ENCODE data around the gene LRMDA. TPM values are rescaled to one million over a fixed set of nuclear protein-coding genes. Genes with fewer than 3 reads are reported as not detected.

LRMDA gene
- total RNA-seq, 4 donors from 2014 or later, result 2.2 to 7.8 (median 4.5) TPM

- Histone ChIP-seq H3K4me1 (no peaks in the 10 kb centered on the region), H3K36me3 (no peaks in the 10 kb centered on the region), H3K4me3 (no peak overlapping the region), H3K27ac (no peak overlapping the region), H3K27me3 (no peaks in the 10 kb centered on the region), H3K9me3 (no peaks in the 10 kb centered on the region)
- WGBS, 2 donors (ENCODE audit: low coverage in 1 of 2), result 68 to 76% methylated on average over 4 to 6 of the region's 6 CpGs
- intact Hi-C loops (cut with DNase I; ENCODE audit: low total_unique reads) (no loop called here), in situ Hi-C loops (cut with MboI; ENCODE audit: low pct_ligation_motif_present in 1 of 4, low pct_unique_long_range_greater_than_20kb in 1 of 4, low sequenced_read_pairs in 3 of 4) (no loop called here)
- TF ChIP-seq CTCF (IDR thresholded peaks at IDR 0.05) (no peak), POLR2AphosphoS5 (IDR thresholded peaks at IDR 0.05) (no peak), EP300 (IDR thresholded peaks at IDR 0.05; ENCODE audit: low read depth) (no peak), POLR2A (IDR thresholded peaks at IDR 0.05) (no peak)
- DNase-seq, result no peak
These were observed 696.7 kb downstream of the LRMDA start for GRCh38 chr10:76127984-76128589.

DNA sequence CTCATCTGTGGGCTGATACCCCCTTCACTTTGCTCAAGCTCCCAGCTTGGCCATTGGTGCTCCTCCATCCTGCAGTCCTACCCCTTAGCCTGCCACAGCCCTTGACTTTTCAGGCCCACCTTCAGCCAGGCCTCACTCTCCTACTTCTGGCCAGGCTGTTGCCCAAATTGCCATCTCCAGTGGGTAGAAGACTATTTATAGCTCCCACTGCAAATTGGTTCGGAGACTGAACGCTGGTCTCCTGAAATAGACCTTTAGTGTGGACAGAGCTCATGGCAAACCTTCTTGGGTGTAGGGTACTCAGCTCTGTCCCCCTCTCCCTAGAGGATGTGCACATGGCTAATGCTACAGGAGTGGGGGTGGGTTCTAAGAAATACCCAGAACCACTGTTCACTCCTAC lies 697.8 kb downstream of the LRMDA start:
- intact Hi-C loops (cut with DNase I; ENCODE audit: low total_unique reads), result no loop called here
- TF ChIP-seq CTCF (IDR thresholded peaks at IDR 0.05) (no peak), POLR2AphosphoS5 (IDR thresholded peaks at IDR 0.05) (no peak), POLR2A (IDR thresholded peaks at IDR 0.05) (no peak), EP300 (IDR thresholded peaks at IDR 0.05; ENCODE audit: low read depth) (no peak)
- no peaks in the 10 kb centered on the region for H3K4me1 ChIP-seq
- H3K4me3 ChIP-seq, result no peak overlapping the region
- DNase-seq, result no peak
- H3K9me3 ChIP-seq, result no peaks in the 10 kb centered on the region
- H3K27me3 ChIP-seq, result no peaks in the 10 kb centered on the region
- in situ Hi-C loops (cut with MboI; ENCODE audit: low pct_ligation_motif_present in 1 of 4, low pct_unique_long_range_greater_than_20kb in 1 of 4, low sequenced_read_pairs in 3 of 4), result no loop called here
- 95% methylated on average over 2 of the region's 2 CpGs; no CpG with 5 or more reads in 1 of the 2 donors for WGBS, 2 donors (ENCODE audit: low coverage in 1 of 2)
- H3K36me3 ChIP-seq, result no peaks in the 10 kb centered on the region
- H3K27ac ChIP-seq, result no peak overlapping the region

DNA sequence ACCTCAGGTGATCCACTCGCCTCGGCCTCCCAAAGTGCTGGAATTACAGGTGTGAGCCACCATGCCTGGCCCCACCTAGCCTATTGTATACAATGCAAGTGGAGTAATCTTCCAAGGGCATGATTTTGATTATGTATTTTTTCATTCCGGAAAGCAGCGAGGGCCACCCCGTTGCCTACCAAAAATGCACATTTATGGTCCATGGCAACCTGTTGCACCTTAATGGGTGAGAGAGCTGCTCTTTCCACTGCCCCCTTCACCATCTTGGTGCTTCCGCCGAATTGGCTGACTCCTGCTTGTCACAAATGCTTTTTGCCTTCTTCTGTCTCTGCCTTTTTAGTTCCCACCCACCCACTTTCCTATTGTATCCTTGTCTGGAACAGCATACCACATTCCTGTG lies 699.5 kb downstream of the LRMDA start:
- TF ChIP-seq POLR2A (IDR thresholded peaks at IDR 0.05), result no peak
- no peak for TF ChIP-seq POLR2AphosphoS5 (IDR thresholded peaks at IDR 0.05)
- TF ChIP-seq CTCF (IDR thresholded peaks at IDR 0.05), result no peak
- TF ChIP-seq EP300 (IDR thresholded peaks at IDR 0.05; ENCODE audit: low read depth), result no peak
- H3K9me3 ChIP-seq, result no peaks in the 10 kb centered on the region
- WGBS, 2 donors (ENCODE audit: low coverage in 1 of 2), result 82 to 84% methylated on average over 7 of the region's 7 CpGs
- no peak overlapping the region for H3K4me3 ChIP-seq
- no peaks in the 10 kb centered on the region for H3K36me3 ChIP-seq
- in situ Hi-C loops (cut with MboI; ENCODE audit: low pct_ligation_motif_present in 1 of 4, low pct_unique_long_range_greater_than_20kb in 1 of 4, low sequenced_read_pairs in 3 of 4), result no loop called here
- no peak for DNase-seq
- no peaks in the 10 kb centered on the region for H3K4me1 ChIP-seq
- no peaks in the 10 kb centered on the region for H3K27me3 ChIP-seq
- intact Hi-C loops (cut with DNase I; ENCODE audit: low total_unique reads), result no loop called here
- no peak overlapping the region for H3K27ac ChIP-seq

- Histone ChIP-seq H3K4me1 (no peaks in the 10 kb centered on the region), H3K36me3 (no peaks in the 10 kb centered on the region), H3K4me3 (no peak overlapping the region), H3K27me3 (no peaks in the 10 kb centered on the region), H3K9me3 (no peaks in the 10 kb centered on the region), H3K27ac (no peak overlapping the region)
- in situ Hi-C loops (cut with MboI; ENCODE audit: low pct_ligation_motif_present in 1 of 4, low pct_unique_long_range_greater_than_20kb in 1 of 4, low sequenced_read_pairs in 3 of 4), result no loop called here
- no peak for DNase-seq
- intact Hi-C loops (cut with DNase I; ENCODE audit: low total_unique reads), result no loop called here
- no peak for TF ChIP-seq POLR2A (IDR thresholded peaks at IDR 0.05)
- 90% methylated on average over 11 of the region's 11 CpGs; no CpG with 5 or more reads in 1 of the 2 donors for WGBS, 2 donors (ENCODE audit: low coverage in 1 of 2)
These were observed 702.3 kb downstream of the LRMDA start for GRCh38 chr10:76133597-76134255.

All from transverse colon (tissue), 4 donors.